Measurements from ENCODE around the gene UBN2.
"Not testable (repeated sequence)": the region's sequence is repeated elsewhere in the genome, so short reads cannot be mapped to it uniquely, and the experiment has no call there.

The UBN2 gene

GRCh38 chr7:139205843-139206242 is 25.2 kb upstream of the UBN2 start:
- Histone ChIP-seq H3K4me1 (ENCODE audit: control insufficient read depth, insufficient read depth, low read length) (no peaks in the 10 kb centered on the region), H3K27ac (ENCODE audit: low read length) (no peak overlapping the region), H3K9me3 (ENCODE audit: control insufficient read depth, insufficient read depth, low read length) (no peaks in the 10 kb centered on the region), H3K27me3 (ENCODE audit: control insufficient read depth, insufficient read depth, low read length) (no peaks in the 10 kb centered on the region; the same call in 1 of the 2 replicates), H3K4me3 (ENCODE audit: low read length) (no peak overlapping the region), H3K36me3 (ENCODE audit: control insufficient read depth, insufficient read depth, low read length) (no peaks in the 10 kb centered on the region)
- DNase-seq (ENCODE audit: low read depth, low spot score): no peak

- no peak overlapping the region for H3K27ac ChIP-seq (ENCODE audit: low read length)
- H3K4me1 ChIP-seq (ENCODE audit: control insufficient read depth, insufficient read depth, low read length): no peaks in the 10 kb centered on the region
- no peaks in the 10 kb centered on the region for H3K27me3 ChIP-seq (ENCODE audit: control insufficient read depth, insufficient read depth, low read length)
- H3K4me3 ChIP-seq (ENCODE audit: low read length): no peak overlapping the region
- DNase-seq (ENCODE audit: low read depth, low spot score): no peak
- H3K36me3 ChIP-seq (ENCODE audit: control insufficient read depth, insufficient read depth, low read length): no peaks in the 10 kb centered on the region
- H3K9me3 ChIP-seq (ENCODE audit: control insufficient read depth, insufficient read depth, low read length): no peaks in the 10 kb centered on the region
- WGBS (ENCODE audit: insufficient coverage, insufficient read length): no CpG with 5 or more reads among the region's 2 CpGs
Observed at GRCh38 chr7:139212133-139212532, 18.9 kb upstream of the UBN2 start.

- H3K4me3 ChIP-seq (ENCODE audit: low read length); H3K27ac ChIP-seq (ENCODE audit: low read length); H3K36me3 ChIP-seq (ENCODE audit: control insufficient read depth, insufficient read depth, low read length); H3K4me1 ChIP-seq (ENCODE audit: control insufficient read depth, insufficient read depth, low read length); H3K9me3 ChIP-seq (ENCODE audit: control insufficient read depth, insufficient read depth, low read length); H3K27me3 ChIP-seq (ENCODE audit: control insufficient read depth, insufficient read depth, low read length); DNase-seq (ENCODE audit: low read depth, low spot score): not testable (repeated sequence)
- WGBS (ENCODE audit: insufficient coverage, insufficient read length): no CpG with 5 or more reads among the region's 6 CpGs
Observed at GRCh38 chr7:139213489-139213888, 17.5 kb upstream of the UBN2 start.

GRCh38 chr7:139218173-139218572 is 12.9 kb upstream of the UBN2 start:
- no peak overlapping the region for H3K27ac ChIP-seq (ENCODE audit: low read length)
- H3K4me3 ChIP-seq (ENCODE audit: low read length): no peak overlapping the region
- no peaks in the 10 kb centered on the region for H3K9me3 ChIP-seq (ENCODE audit: control insufficient read depth, insufficient read depth, low read length)
- DNase-seq (ENCODE audit: low read depth, low spot score): no peak
- H3K4me1 ChIP-seq (ENCODE audit: control insufficient read depth, insufficient read depth, low read length): no peaks in the 10 kb centered on the region
- no CpG with 5 or more reads among the region's 1 CpG for WGBS (ENCODE audit: insufficient coverage, insufficient read length)
- H3K36me3 ChIP-seq (ENCODE audit: control insufficient read depth, insufficient read depth, low read length): no peaks in the 10 kb centered on the region
- no peaks in the 10 kb centered on the region for H3K27me3 ChIP-seq (ENCODE audit: control insufficient read depth, insufficient read depth, low read length)

GRCh38 chr7:139224219-139224618 is 6.8 kb upstream of the UBN2 start:
- DNase-seq (ENCODE audit: low read depth, low spot score): no peak
- Histone ChIP-seq H3K9me3 (ENCODE audit: control insufficient read depth, insufficient read depth, low read length) (no peaks in the 10 kb centered on the region), H3K27ac (ENCODE audit: low read length) (no peak overlapping the region), H3K27me3 (ENCODE audit: control insufficient read depth, insufficient read depth, low read length) (no peaks in the 10 kb centered on the region), H3K36me3 (ENCODE audit: control insufficient read depth, insufficient read depth, low read length) (no peaks in the 10 kb centered on the region), H3K4me1 (ENCODE audit: control insufficient read depth, insufficient read depth, low read length) (no peaks in the 10 kb centered on the region), H3K4me3 (ENCODE audit: low read length) (no peak overlapping the region)
- WGBS (ENCODE audit: insufficient coverage, insufficient read length): no CpG with 5 or more reads among the region's 2 CpGs

- H3K27me3 ChIP-seq (ENCODE audit: control insufficient read depth, insufficient read depth, low read length); DNase-seq (ENCODE audit: low read depth, low spot score); H3K4me3 ChIP-seq (ENCODE audit: low read length); H3K9me3 ChIP-seq (ENCODE audit: control insufficient read depth, insufficient read depth, low read length); H3K4me1 ChIP-seq (ENCODE audit: control insufficient read depth, insufficient read depth, low read length); H3K36me3 ChIP-seq (ENCODE audit: control insufficient read depth, insufficient read depth, low read length); H3K27ac ChIP-seq (ENCODE audit: low read length): not testable (repeated sequence)
- no CpG with 5 or more reads among the region's 18 CpGs for WGBS (ENCODE audit: insufficient coverage, insufficient read length)
Observed at GRCh38 chr7:139224836-139225235, 6.2 kb upstream of the UBN2 start.

GRCh38 chr7:139225286-139226157 is 5.5 kb upstream of the UBN2 start:
- not testable (repeated sequence) for H3K4me3 ChIP-seq (ENCODE audit: low read length); H3K9me3 ChIP-seq (ENCODE audit: control insufficient read depth, insufficient read depth, low read length); H3K4me1 ChIP-seq (ENCODE audit: control insufficient read depth, insufficient read depth, low read length); H3K27me3 ChIP-seq (ENCODE audit: control insufficient read depth, insufficient read depth, low read length); H3K36me3 ChIP-seq (ENCODE audit: control insufficient read depth, insufficient read depth, low read length); H3K27ac ChIP-seq (ENCODE audit: low read length); DNase-seq (ENCODE audit: low read depth, low spot score)
- WGBS (ENCODE audit: insufficient coverage, insufficient read length): no CpG with 5 or more reads among the region's 60 CpGs

- not testable (repeated sequence) for H3K4me3 ChIP-seq (ENCODE audit: low read length); DNase-seq (ENCODE audit: low read depth, low spot score); H3K27me3 ChIP-seq (ENCODE audit: control insufficient read depth, insufficient read depth, low read length); H3K4me1 ChIP-seq (ENCODE audit: control insufficient read depth, insufficient read depth, low read length); H3K27ac ChIP-seq (ENCODE audit: low read length); H3K36me3 ChIP-seq (ENCODE audit: control insufficient read depth, insufficient read depth, low read length); H3K9me3 ChIP-seq (ENCODE audit: control insufficient read depth, insufficient read depth, low read length)
- no CpG with 5 or more reads among the region's 23 CpGs for WGBS (ENCODE audit: insufficient coverage, insufficient read length)
Observed at GRCh38 chr7:139226158-139226515, 4.9 kb upstream of the UBN2 start.

GRCh38 chr7:139226988-139227488 is 4.0 kb upstream of the UBN2 start:
- H3K9me3 ChIP-seq (ENCODE audit: control insufficient read depth, insufficient read depth, low read length); H3K27me3 ChIP-seq (ENCODE audit: control insufficient read depth, insufficient read depth, low read length); H3K36me3 ChIP-seq (ENCODE audit: control insufficient read depth, insufficient read depth, low read length); H3K4me1 ChIP-seq (ENCODE audit: control insufficient read depth, insufficient read depth, low read length); H3K27ac ChIP-seq (ENCODE audit: low read length); H3K4me3 ChIP-seq (ENCODE audit: low read length); DNase-seq (ENCODE audit: low read depth, low spot score): not testable (repeated sequence)
- WGBS (ENCODE audit: insufficient coverage, insufficient read length): no CpG with 5 or more reads among the region's 8 CpGs

GRCh38 chr7:139230023-139230422 is 1.0 kb upstream of the UBN2 start:
- H3K9me3 ChIP-seq (ENCODE audit: control insufficient read depth, insufficient read depth, low read length): no peaks in the 10 kb centered on the region
- H3K4me3 ChIP-seq (ENCODE audit: low read length): no peak overlapping the region
- no CpG with 5 or more reads among the region's 8 CpGs for WGBS (ENCODE audit: insufficient coverage, insufficient read length)

GRCh38 chr7:139230484-139230773 is 608 bp upstream of the UBN2 start:
- no peak overlapping the region for H3K27ac ChIP-seq (ENCODE audit: low read length)
- H3K36me3 ChIP-seq (ENCODE audit: control insufficient read depth, insufficient read depth, low read length): no peaks in the 10 kb centered on the region
- peak overlapping the region; percentile 75; the same call in 1 of the 2 replicates for H3K4me3 ChIP-seq (ENCODE audit: low read length)
- DNase-seq (ENCODE audit: low read depth, low spot score): no peak
- H3K27me3 ChIP-seq (ENCODE audit: control insufficient read depth, insufficient read depth, low read length): no peaks in the 10 kb centered on the region
- no CpG with 5 or more reads among the region's 12 CpGs for WGBS (ENCODE audit: insufficient coverage, insufficient read length)
- no peaks in the 10 kb centered on the region for H3K4me1 ChIP-seq (ENCODE audit: control insufficient read depth, insufficient read depth, low read length)
- no peaks in the 10 kb centered on the region for H3K9me3 ChIP-seq (ENCODE audit: control insufficient read depth, insufficient read depth, low read length)

More at GRCh38 chr7:139230023-139230422, 1.0 kb upstream of the UBN2 start:
- DNase-seq (ENCODE audit: low read depth, low spot score): no peak
- no peaks in the 10 kb centered on the region for H3K4me1 ChIP-seq (ENCODE audit: control insufficient read depth, insufficient read depth, low read length)
- H3K36me3 ChIP-seq (ENCODE audit: control insufficient read depth, insufficient read depth, low read length): no peaks in the 10 kb centered on the region
- H3K27me3 ChIP-seq (ENCODE audit: control insufficient read depth, insufficient read depth, low read length): no peaks in the 10 kb centered on the region
- H3K27ac ChIP-seq (ENCODE audit: low read length): no peak overlapping the region

All from iPS DF 6.9 (cell line).